K562 (cell line): ENCODE results near the gene TMEM267. TPM values are rescaled to one million over a fixed set of nuclear protein-coding genes. Genes with fewer than 3 reads are reported as not detected.
A peak's percentile ranks its signal among the peaks of the same experiment; 100 is the strongest.

Source experiments
- ADNP ChIP-seq: fragments of 200-800 bp; sonication (Bioruptor generic); IDR thresholded peaks from 2 replicates; pipeline ENCODE4 v1.6.1; 2016; ENCODE audit warnings: missing genetic modification characterization, missing compliant biosample characterization
- ARID4B ChIP-seq: sonication (generic); formaldehyde crosslinking; IDR thresholded peaks from 2 replicates; pipeline ENCODE4 v1.8.0; 2022; ENCODE audit warnings: mild to moderate bottlenecking, missing genetic modification reagents
- CBX1 ChIP-seq: sonication (generic); IDR thresholded peaks from 2 replicates; pipeline ENCODE4 v1.6.1; 2016; ENCODE audit warnings: antibody characterized with exemption, low read depth, mild to moderate bottlenecking
- CCAR2 ChIP-seq: fragments of 200-400 bp; formaldehyde crosslinking; IDR thresholded peaks from 2 replicates; pipeline ENCODE4 v1.6.1; 2017; ENCODE audit warnings: mild to moderate bottlenecking, low read depth, low read length
- CEBPB ChIP-seq: fragments of 450-650 bp; IDR thresholded peaks from 2 replicates; pipeline ENCODE4 v1.6.1; 2016; ENCODE audit warnings: missing genetic modification characterization, missing compliant biosample characterization
- CREBBP ChIP-seq: IDR thresholded peaks from one replicate; pipeline ENCODE4 v1.6.1; 2012; ENCODE audit warnings: low read depth, mild to moderate bottlenecking, control low read depth, inconsistent platforms, low read length
- CTCF ChIP-seq, 3 experiments: IDR thresholded peaks in 2 of 3; conservative IDR thresholded peaks in 1 of 3; 2 replicates each; pipeline ENCODE4 v1.5.1; 2011 to 2012; ENCODE audit warnings: low read length in 3 of 3, mild to moderate bottlenecking in 3 of 3, control low read depth in 2 of 3, improper control_type of control experiment in 1 of 3, inconsistent platforms in 1 of 3, low read depth in 1 of 3, mixed read lengths in 1 of 3, moderate library complexity in 1 of 3; ENCODE audit not compliant: insufficient read depth in 2 of 3
- GABPB1 ChIP-seq: sonication (generic); formaldehyde crosslinking; IDR thresholded peaks from 2 replicates; pipeline ENCODE4 v1.8.0; 2022; ENCODE audit warnings: mild to moderate bottlenecking, missing genetic modification reagents
- HDAC6 ChIP-seq: IDR thresholded peaks from 2 replicates; pipeline ENCODE4 v1.6.1; 2012; ENCODE audit warnings: low read depth, mild to moderate bottlenecking, control low read depth, inconsistent platforms, low read length, moderate library complexity
- HDGF ChIP-seq: fragments of 450-650 bp; IDR thresholded peaks from 2 replicates; pipeline ENCODE4 v1.6.1; 2016
- IRF1 ChIP-seq: sonication (generic); formaldehyde crosslinking; IDR thresholded peaks from 2 replicates; pipeline ENCODE4 v1.8.0; 2022; ENCODE audit warnings: missing genetic modification reagents, mild to moderate bottlenecking, borderline replicate concordance
- LCOR ChIP-seq: sonication (generic); formaldehyde crosslinking; IDR thresholded peaks from 2 replicates; pipeline ENCODE4 v1.8.0; 2022; ENCODE audit warnings: mild to moderate bottlenecking, missing genetic modification reagents
- NRF1 ChIP-seq, 2 experiments: fragments of 450-650 bp; IDR thresholded peaks in 1 of 2; conservative IDR thresholded peaks in 1 of 2; 2 replicates each; pipeline ENCODE4 v1.6.1; 2014; ENCODE audit warnings: mild to moderate bottlenecking in 2 of 2
- POLR2B ChIP-seq: fragments of 450-650 bp; IDR thresholded peaks from 2 replicates; pipeline ENCODE4 v1.6.1; 2018; ENCODE audit warnings: low read depth; ENCODE audit not compliant: partially characterized antibody
- RHOXF2B ChIP-seq: fragments of 250-450 bp; sonication (Bioruptor Pico); conservative IDR thresholded peaks from 2 replicates; pipeline ENCODE4 v1.5.1; 2021
- SP1 ChIP-seq: sonication (generic); formaldehyde crosslinking; IDR thresholded peaks from 2 replicates; pipeline ENCODE4 v1.8.1; 2022; ENCODE audit warnings: mild to moderate bottlenecking, missing genetic modification reagents
- THAP12 ChIP-seq: fragments of 250-450 bp; sonication (Bioruptor Pico); IDR thresholded peaks from 2 replicates; pipeline ENCODE4 v1.9.0; 2021; ENCODE audit warnings: mild to moderate bottlenecking, inconsistent platforms
- U2AF1 ChIP-seq: fragments of 200-400 bp; formaldehyde crosslinking; optimal IDR thresholded peaks from 2 replicates; pipeline ENCODE3; 2017; ENCODE audit warnings: mild to moderate bottlenecking, low read depth, low read length, moderate library complexity
- polyA plus RNA-seq, 8 experiments: library from polyadenylated mRNA; depleted of rRNA in 4 of 8; stranded (reverse) in 5 of 8; unstranded in 3 of 8; fragments of >200 nt; fragmentation: Nextera tagmentation in 2 of 8; fragmentation: Illumina TruSeq in 1 of 8; extraction: Ambion mirVana in 2 of 8; extraction: Trizol in 1 of 8; gene quantifications; 2 replicates each; pipeline versions ENCODE4 v1.2.1 to v1.2.3, GENCODE V29; 2011 to 2014; ENCODE audit warnings: inconsistent platforms in 1 of 8, missing spikeins in 1 of 8
- total RNA-seq, 7 experiments: library from RNA; depleted of rRNA in 6 of 7; stranded (reverse); fragments of >200 nt in 6 of 7; fragmentation: Illumina TruSeq in 2 of 7; extraction: Trizol in 2 of 7; gene quantifications; 2 replicates each; pipeline versions ENCODE4 v1.2.1 to v1.2.3, GENCODE V29; 2011 to 2021; ENCODE audit warnings: low replicate concordance in 1 of 7

The TMEM267 gene
- total and polyA plus RNA-seq, 9 of the 15 experiments (the other 6 are each of a cell fraction or from before 2014, with no cell fraction given), result 8.1 to 61.1 (median 17.8) TPM

- TF ChIP-seq ARID4B (CRISPR knock-in tag) (no peak), SP1 (CRISPR knock-in tag) (0 out of 2 replicates have a peak, but pooled peaks have one; percentile 37), POLR2B (no peak), ADNP (tag) (0 out of 2 replicates have a peak, but pooled peaks have one; percentile 37), THAP12 (CRISPR knock-in tag) (no peak), LCOR (CRISPR knock-in tag) (no peak), IRF1 (no peak), HDAC6 (no peak), CTCF (IDR thresholded peaks at IDR 0.05 in 2 of 3, conservative IDR thresholded peaks at IDR 0.05 in 1 of 3; ENCODE audit: insufficient read depth in 2 of 3, low read depth in 1 of 3, low read length in 3 of 3) (no peak), CREBBP (no peak), HDGF (no peak), CEBPB (tag) (0 out of 2 replicates have a peak, but pooled peaks have one; percentile 17), RHOXF2B (CRISPR knock-in tag) (no peak), GABPB1 (CRISPR knock-in tag) (no peak), CBX1 (no peak), NRF1 (conservative IDR thresholded peaks at IDR 0.05 in 1 of 2, IDR thresholded peaks at IDR 0.05 in 1 of 2) (no peak; a peak in 1 of 4 replicates), U2AF1 (no peak), CCAR2 (no peak)
These were observed 67.5 kb downstream of the TMEM267 start (continued) for GRCh38 chr5:43415935-43416802.
